IMR-90 (cell line): Measurements from ENCODE around the gene EDIL3. TPM values are rescaled to one million over a fixed set of nuclear protein-coding genes. Genes with fewer than 3 reads are reported as not detected.

Source experiments
- ATAC-seq: fragments of 200-7000 bp; cut with Tn5 transposase; 2 replicates; pipeline ENCODE4 v1.9.1; 2020; ENCODE audit warnings: low read depth, mild to moderate bottlenecking, moderate library complexity
- BruUV-seq: library from RNA; stranded (reverse); fragments of 400-500 nt; replicated peaks from 2 replicates; lab custom pipeline; 2021; lab: Mats Ljungman, UMichigan
- CTCF ChIA-PET: fragments of 300-600 bp; formaldehyde crosslinking; extraction: SDS; loops from one replicate; lab custom pipeline; 2021; ENCODE audit warnings: antibody characterized with exemption; lab: Yijun Ruan, JAX
- POLR2A ChIA-PET: fragments of 300-600 bp; sonication (Branson Sonifier 250); formaldehyde crosslinking; loops from one replicate; lab custom pipeline; 2022; ENCODE audit warnings: antibody characterized with exemption; ENCODE audit not compliant: unreplicated experiment; lab: Charles Lee
- DNase-seq: peaks from one replicate; pipeline ENCODE4 v3.0.0; 2013
- H2AFZ ChIP-seq: replicated peaks from 2 replicates; pipeline ENCODE3; 2013; ENCODE audit warnings: low read length, mild to moderate bottlenecking; ENCODE audit not compliant: poor library complexity
- H2AK5ac ChIP-seq: 2 replicates; pipeline ENCODE4 v1.6.1; 2013; ENCODE audit warnings: low read depth, low read length, inconsistent platforms
- H2AK9ac ChIP-seq: replicated peaks from 2 replicates; pipeline ENCODE3; 2013; ENCODE audit warnings: mild to moderate bottlenecking, low read depth, low read length, moderate library complexity; ENCODE audit not compliant: poor library complexity
- H2BK120ac ChIP-seq: 2 replicates; pipeline ENCODE4 v1.6.1; 2013; ENCODE audit warnings: low read depth, low read length, inconsistent platforms
- H2BK15ac ChIP-seq: 3 replicates; pipeline ENCODE4 v1.6.1; 2013; ENCODE audit warnings: low read depth, low read length, inconsistent platforms
- H2BK20ac ChIP-seq: 2 replicates; pipeline ENCODE4 v1.6.1; 2013; ENCODE audit warnings: low read depth, mild to moderate bottlenecking, inconsistent platforms, low read length, moderate library complexity
- H2BK5ac ChIP-seq: 2 replicates; pipeline ENCODE4 v1.6.1; 2013; ENCODE audit warnings: mild to moderate bottlenecking, low read depth, low read length, inconsistent platforms; ENCODE audit not compliant: poor library complexity, severe bottlenecking
- H3K14ac ChIP-seq: replicated peaks from 2 replicates; pipeline ENCODE4 v1.6.1; 2013; ENCODE audit warnings: low read depth, low read length, inconsistent platforms
- H3K18ac ChIP-seq: 2 replicates; pipeline ENCODE4 v1.6.1; 2013; ENCODE audit warnings: low read depth, low read length, control low read depth
- H3K23ac ChIP-seq: 2 replicates; pipeline ENCODE4 v1.6.1; 2013; ENCODE audit warnings: low read depth, low read length, inconsistent platforms
- H3K27ac ChIP-seq: 2 replicates; pipeline ENCODE4 v1.5.1; 2013; ENCODE audit warnings: mild to moderate bottlenecking, control low read depth, low read length; ENCODE audit not compliant: insufficient read depth
- H3K27me3 ChIP-seq: 2 replicates; pipeline ENCODE4 v1.6.1; 2013; ENCODE audit warnings: low read length; ENCODE audit not compliant: control insufficient read depth, insufficient read depth
- H3K36me3 ChIP-seq: 2 replicates; pipeline ENCODE4 v1.6.1; 2013; ENCODE audit warnings: low read length, mixed read lengths; ENCODE audit not compliant: control insufficient read depth, insufficient read depth
- H3K4ac ChIP-seq: 2 replicates; pipeline ENCODE4 v1.6.1; 2013; ENCODE audit warnings: low read depth, low read length, inconsistent platforms
- H3K4me1 ChIP-seq: 2 replicates; pipeline ENCODE4 v1.6.1; 2013; ENCODE audit warnings: low read length, mixed read lengths; ENCODE audit not compliant: control insufficient read depth, insufficient read depth
- H3K4me2 ChIP-seq: 2 replicates; pipeline ENCODE4 v1.6.1; 2013; ENCODE audit warnings: low read depth, mild to moderate bottlenecking, control low read depth, low read length, moderate library complexity
- H3K4me3 ChIP-seq: 2 replicates; pipeline ENCODE4 v1.5.1; 2013; ENCODE audit warnings: low read depth, mild to moderate bottlenecking, control low read depth, low read length, moderate library complexity; ENCODE audit not compliant: insufficient read depth
- H3K56ac ChIP-seq: 2 replicates; pipeline ENCODE4 v1.6.1; 2013; ENCODE audit warnings: low read length, inconsistent platforms; ENCODE audit not compliant: insufficient read depth; ENCODE audit errors: extremely low read depth
- H3K79me1 ChIP-seq, 2 experiments: 2 replicates each; pipeline ENCODE4 v1.6.1; 2013; ENCODE audit warnings: low read length in 2 of 2, inconsistent platforms in 1 of 2, low read depth in 1 of 2
- H3K9ac ChIP-seq: 2 replicates; pipeline ENCODE4 v1.6.1; 2013; ENCODE audit warnings: low read depth, low read length, control low read depth
- H3K9me1 ChIP-seq: 2 replicates; pipeline ENCODE4 v1.6.1; 2013; ENCODE audit warnings: low read length, inconsistent platforms; ENCODE audit not compliant: insufficient read depth
- H3K9me3 ChIP-seq: 2 replicates; pipeline ENCODE4 v1.6.1; 2013; ENCODE audit warnings: low read length; ENCODE audit not compliant: control insufficient read depth, insufficient read depth
- H4K20me1 ChIP-seq: 2 replicates; pipeline ENCODE4 v1.6.1; 2013; ENCODE audit warnings: low read length, inconsistent platforms; ENCODE audit not compliant: insufficient read depth
- H4K5ac ChIP-seq: 2 replicates; pipeline ENCODE4 v1.6.1; 2013; ENCODE audit warnings: mild to moderate bottlenecking, low read depth, low read length, control low read depth
- H4K8ac ChIP-seq, 2 experiments: 2 replicates each; pipeline ENCODE4 v1.6.1; 2013; ENCODE audit warnings: low read depth in 2 of 2, low read length in 2 of 2, control low read depth in 1 of 2, inconsistent platforms in 1 of 2
- H4K91ac ChIP-seq: 2 replicates; pipeline ENCODE4 v1.6.1; 2013; ENCODE audit warnings: low read depth, low read length, inconsistent platforms; ENCODE audit not compliant: insufficient read depth
- MAZ ChIP-seq: IDR thresholded peaks from 2 replicates; pipeline ENCODE4 v1.6.1; 2012; ENCODE audit warnings: low read depth, mild to moderate bottlenecking, low read length, improper control_type of control experiment, moderate library complexity, borderline replicate concordance
- MXI1 ChIP-seq: IDR thresholded peaks from 2 replicates; pipeline ENCODE4 v1.6.1; 2012; ENCODE audit warnings: low read depth, mild to moderate bottlenecking, low read length, moderate library complexity, borderline replicate concordance
- POLR2A ChIP-seq: IDR thresholded peaks from 2 replicates; pipeline ENCODE4 v1.6.1; 2012; ENCODE audit warnings: mild to moderate bottlenecking, low read depth, low read length
- RCOR1 ChIP-seq: IDR thresholded peaks from 2 replicates; pipeline ENCODE4 v1.6.1; 2012; ENCODE audit warnings: mild to moderate bottlenecking, low read length, improper control_type of control experiment; ENCODE audit not compliant: insufficient replicate concordance
- WGBS, 2 experiments: methylation state at CpG; one replicate each; pipeline versions ENCODE4 v1.1.5 to v1.1.7; 2013; ENCODE audit warnings: missing lambda C conversion rate in 2 of 2; ENCODE audit not compliant: insufficient read length in 1 of 2; ENCODE audit errors: extremely low coverage in 2 of 2; 5-methylcytosine and 5-hydroxymethylcytosine counted together
- dilution Hi-C: fragments of 300-500 bp; cut with HindIII; formaldehyde crosslinking; loops from one replicate; pipeline ENCODE4 v1.14.3; 2018; ENCODE audit warnings: low sequenced_read_pairs; ENCODE audit not compliant: unreplicated experiment
- in situ Hi-C: fragments of 300-500 bp; cut with MboI; formaldehyde crosslinking; loops from 3 replicates; pipeline ENCODE4 v1.14.3; 2019; ENCODE audit warnings: low sequenced_read_pairs, inconsistent platforms, mixed read lengths
- intact Hi-C: fragments of 100-400 bp; cut with micrococcal nuclease; formaldehyde crosslinking; loops from 2 replicates; pipeline ENCODE4 v1.10.0; 2022
- polyA plus RNA-seq, 3 experiments: library from polyadenylated mRNA; depleted of rRNA; stranded (reverse); fragments of >200 nt; gene quantifications; 2 replicates each; pipeline ENCODE4 v1.2.3, GENCODE V29; 2012; ENCODE audit warnings: low replicate concordance in 1 of 3
- total RNA-seq: library from RNA; depleted of rRNA; stranded (reverse); fragments of >200 nt; gene quantifications from 2 replicates; pipeline ENCODE4 v1.2.3, GENCODE V29; 2012
- TF ChIP-seq, protein P1 (sequence below): conservative IDR thresholded peaks from 2 replicates; pipeline ENCODE4 v1.5.1; 2012; ENCODE audit warnings: mild to moderate bottlenecking, low read depth, low read length, improper control_type of control experiment

Gene EDIL3
- total and polyA plus RNA-seq, 2 of the 4 experiments (the other 2 are of a cell fraction), result 55.5 to 82.8 TPM

DNA sequence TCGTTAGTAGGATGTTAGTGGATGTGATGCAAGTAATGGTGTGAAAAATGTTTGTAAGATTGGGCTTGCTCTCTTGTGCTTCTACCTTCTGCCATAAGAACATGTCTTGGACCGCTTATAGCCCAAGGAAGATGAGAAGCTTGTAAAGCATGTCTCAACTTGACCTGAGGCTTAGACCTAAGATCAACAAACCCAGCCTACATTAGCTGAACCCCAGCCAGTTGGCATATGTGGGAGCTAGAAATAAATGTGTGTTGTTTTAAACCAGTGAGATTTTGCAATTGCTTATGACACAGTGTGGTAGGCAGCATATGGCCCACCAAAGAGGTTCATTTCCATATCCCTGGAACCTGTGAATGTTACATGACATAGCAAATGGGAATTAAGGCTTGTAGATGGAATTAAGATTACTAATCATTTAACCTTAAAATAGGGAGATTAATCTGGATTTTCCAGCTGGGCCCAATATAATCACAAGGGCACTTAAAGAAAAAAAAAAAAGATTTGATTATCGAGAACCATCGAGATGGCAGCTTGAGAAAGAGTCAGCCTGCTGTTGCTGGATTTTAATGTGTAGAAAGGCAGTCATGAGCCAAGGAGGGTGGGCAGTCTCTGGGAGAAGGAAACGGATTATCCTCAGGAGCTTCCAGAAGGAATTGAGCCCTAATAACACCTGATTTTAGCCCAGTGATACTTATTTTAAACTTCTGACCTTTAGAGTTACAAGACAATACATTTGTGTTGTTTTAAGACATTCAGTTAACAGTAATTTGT is 27.3 kb upstream of the EDIL3 start:
- H3K79me1 ChIP-seq, result no peaks in the 10 kb centered on the region
- no peak overlapping the region for H2AK9ac ChIP-seq
- no peak overlapping the region for H3K9ac ChIP-seq
- H3K27ac ChIP-seq, result no peak overlapping the region
- ChIA-PET CTCF (no interaction called here), POLR2A (interaction anchor here (0.6 kb wide), 1 partner anchor 241 kb away, joined by 3 read pairs; no protein-coding TSS in a partner anchor)
- peak; percentile 59 for ATAC-seq
- no CpG with 5 or more reads among the region's 5 CpGs for WGBS, 2 experiments
- no peaks in the 10 kb centered on the region for H3K9me1 ChIP-seq
- in situ Hi-C loops (no loop called here), dilution Hi-C loops (no loop called here), intact Hi-C loops (no loop called here)
- H3K36me3 ChIP-seq, result no peaks in the 10 kb centered on the region
- no peaks in the 10 kb centered on the region for H3K9me3 ChIP-seq
- H4K5ac ChIP-seq, result no peak overlapping the region
- H2BK15ac ChIP-seq, result no peak overlapping the region
- no peak overlapping the region for H3K4me3 ChIP-seq
- H3K14ac ChIP-seq, result no peak overlapping the region
- no peak for TF ChIP-seq MAZ
- TF ChIP-seq RCOR1, result no peak
- TF ChIP-seq, protein P1, sequence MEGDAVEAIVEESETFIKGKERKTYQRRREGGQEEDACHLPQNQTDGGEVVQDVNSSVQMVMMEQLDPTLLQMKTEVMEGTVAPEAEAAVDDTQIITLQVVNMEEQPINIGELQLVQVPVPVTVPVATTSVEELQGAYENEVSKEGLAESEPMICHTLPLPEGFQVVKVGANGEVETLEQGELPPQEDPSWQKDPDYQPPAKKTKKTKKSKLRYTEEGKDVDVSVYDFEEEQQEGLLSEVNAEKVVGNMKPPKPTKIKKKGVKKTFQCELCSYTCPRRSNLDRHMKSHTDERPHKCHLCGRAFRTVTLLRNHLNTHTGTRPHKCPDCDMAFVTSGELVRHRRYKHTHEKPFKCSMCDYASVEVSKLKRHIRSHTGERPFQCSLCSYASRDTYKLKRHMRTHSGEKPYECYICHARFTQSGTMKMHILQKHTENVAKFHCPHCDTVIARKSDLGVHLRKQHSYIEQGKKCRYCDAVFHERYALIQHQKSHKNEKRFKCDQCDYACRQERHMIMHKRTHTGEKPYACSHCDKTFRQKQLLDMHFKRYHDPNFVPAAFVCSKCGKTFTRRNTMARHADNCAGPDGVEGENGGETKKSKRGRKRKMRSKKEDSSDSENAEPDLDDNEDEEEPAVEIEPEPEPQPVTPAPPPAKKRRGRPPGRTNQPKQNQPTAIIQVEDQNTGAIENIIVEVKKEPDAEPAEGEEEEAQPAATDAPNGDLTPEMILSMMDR, result no peak
- no peak for TF ChIP-seq MXI1
- no peak for TF ChIP-seq POLR2A
- no peak overlapping the region for H2BK120ac ChIP-seq
- no peak overlapping the region for H2AFZ ChIP-seq
- no peak overlapping the region for H2BK20ac ChIP-seq
- no peaks in the 10 kb centered on the region for H3K27me3 ChIP-seq
- 0 out of 4 replicates have a peak overlapping the region, but pooled peaks of 1 of the 2 experiments have one; percentile 42 for H4K8ac ChIP-seq
- no peak overlapping the region for H3K4ac ChIP-seq
- no peak overlapping the region for H3K23ac ChIP-seq
- no peak overlapping the region for H2AK5ac ChIP-seq
- DNase-seq, result peak; percentile 49
- no peak overlapping the region for H3K4me2 ChIP-seq
- H3K18ac ChIP-seq, result no peak overlapping the region; the same call in 1 of the 2 replicates
- no peaks in the 10 kb centered on the region for H4K20me1 ChIP-seq
- no peak overlapping the region for H4K91ac ChIP-seq
- H3K56ac ChIP-seq, result no peak overlapping the region
- BruUV-seq, result no TSS peak
- no peaks in the 10 kb centered on the region; the same call in 1 of the 2 replicates for H3K4me1 ChIP-seq
- H2BK5ac ChIP-seq, result peak overlapping the region; percentile 5
